GM21619 (cell line): ENCODE measurements around the gene RPL37A.

ENCODE experiments used
- ATAC-seq: cut with Tn5 transposase; IDR thresholded peaks from one replicate; pipeline ENCODE4 v1.9.1; 2021; ENCODE audit not compliant: unreplicated experiment

RPL37A gene

GRCh38 chr2:216486708-216487107, 11.9 kb upstream of the RPL37A start:
- ATAC-seq = no peak

- no peak for ATAC-seq
Observed at GRCh38 chr2:216490061-216490460, 8.6 kb upstream of the RPL37A start.

GRCh38 chr2:216491793-216492596, 6.6 kb upstream of the RPL37A start:
- ATAC-seq = peak; percentile 78

DNA sequence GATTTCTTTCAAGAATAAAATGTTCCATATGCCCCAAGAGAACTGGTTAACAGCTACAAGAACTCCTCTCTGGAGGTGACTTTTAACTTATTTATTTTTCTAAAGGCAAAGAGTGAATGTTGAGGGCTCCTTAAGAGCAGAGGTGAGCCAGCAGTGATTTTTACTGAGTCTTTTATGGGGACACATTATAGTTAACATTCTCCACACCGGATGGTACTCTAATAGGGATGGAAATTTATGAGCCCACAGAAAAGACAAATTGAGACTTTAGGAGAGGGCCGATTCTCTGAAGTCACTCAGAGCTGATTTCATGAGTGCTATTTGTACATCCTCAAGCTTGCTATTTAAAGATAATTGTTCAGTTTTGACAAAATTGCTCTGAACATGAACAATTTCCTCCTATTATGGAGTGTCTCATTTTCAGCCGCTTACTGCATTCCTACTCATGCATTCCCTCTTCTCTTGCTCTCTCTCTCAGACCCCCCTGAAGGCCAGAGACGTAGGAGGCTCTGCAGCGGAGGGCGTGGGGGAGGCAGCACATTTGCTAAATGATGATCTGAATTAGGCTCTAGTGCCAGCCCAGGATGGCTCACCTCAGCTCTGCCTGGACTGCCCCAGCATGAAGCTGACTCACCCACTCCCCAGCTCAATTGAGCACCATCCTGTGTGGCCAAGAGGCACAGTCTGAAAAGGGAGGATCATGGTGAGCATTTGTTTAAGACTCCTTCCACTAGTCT, 5.9 kb upstream of the RPL37A start:
- no peak for ATAC-seq

GRCh38 chr2:216493334-216493685, 5.3 kb upstream of the RPL37A start:
- ATAC-seq = no peak

DNA sequence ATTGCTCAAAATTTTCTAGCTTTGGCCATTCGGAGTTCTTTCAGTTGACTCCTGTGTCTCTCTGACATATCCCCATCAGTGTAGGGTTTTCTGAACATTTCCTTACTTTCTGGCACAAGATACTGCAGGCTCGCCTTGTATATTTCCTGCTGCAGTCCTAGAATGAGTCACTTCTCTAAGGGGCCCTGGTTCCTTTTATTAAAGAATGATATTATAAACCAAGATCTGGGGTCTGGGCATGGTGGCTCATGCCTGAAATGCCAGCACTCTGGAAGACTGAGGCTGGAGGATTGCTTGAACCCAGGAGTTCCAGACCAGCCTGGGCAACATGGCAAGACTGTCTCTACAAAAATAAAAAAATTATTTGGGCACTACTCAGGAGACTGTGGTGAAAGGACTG, 3.0 kb upstream of the RPL37A start:
- no peak for ATAC-seq

DNA sequence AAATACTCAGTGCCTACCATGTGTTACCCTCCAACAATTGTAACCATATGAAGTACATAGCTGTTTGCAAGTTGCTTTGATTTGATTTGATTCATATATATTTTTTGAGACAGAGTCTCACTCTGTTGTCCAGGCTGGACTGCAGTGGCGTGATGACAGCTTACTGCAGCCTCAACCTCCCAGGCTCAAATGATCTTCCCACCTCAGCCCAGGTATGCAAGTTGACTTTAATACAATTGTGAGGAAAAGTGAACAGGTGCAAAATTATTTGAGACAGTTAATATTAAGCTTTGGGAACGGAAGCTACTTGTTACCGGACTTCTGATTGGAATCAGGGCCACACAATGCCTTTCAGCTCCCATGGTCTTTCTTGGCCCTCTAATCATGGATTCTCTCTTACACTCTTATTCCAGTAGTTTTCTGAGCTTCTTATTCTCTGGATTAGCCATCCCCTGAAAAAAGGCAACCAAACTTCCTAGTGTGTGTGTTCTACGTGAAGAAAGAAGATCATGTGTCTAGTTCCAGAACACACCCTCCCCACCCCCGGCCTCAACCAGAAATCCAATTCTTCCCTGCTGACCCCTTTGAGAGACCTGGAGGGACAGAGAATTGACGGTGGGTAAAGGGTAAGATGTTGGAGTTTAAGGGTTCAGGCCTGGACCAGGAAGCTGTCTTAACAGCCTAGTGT, 1.1 kb upstream of the RPL37A start:
- no peak for ATAC-seq

GRCh38 chr2:216498070-216498378, 620 bp upstream of the RPL37A start:
- ATAC-seq = no peak

DNA sequence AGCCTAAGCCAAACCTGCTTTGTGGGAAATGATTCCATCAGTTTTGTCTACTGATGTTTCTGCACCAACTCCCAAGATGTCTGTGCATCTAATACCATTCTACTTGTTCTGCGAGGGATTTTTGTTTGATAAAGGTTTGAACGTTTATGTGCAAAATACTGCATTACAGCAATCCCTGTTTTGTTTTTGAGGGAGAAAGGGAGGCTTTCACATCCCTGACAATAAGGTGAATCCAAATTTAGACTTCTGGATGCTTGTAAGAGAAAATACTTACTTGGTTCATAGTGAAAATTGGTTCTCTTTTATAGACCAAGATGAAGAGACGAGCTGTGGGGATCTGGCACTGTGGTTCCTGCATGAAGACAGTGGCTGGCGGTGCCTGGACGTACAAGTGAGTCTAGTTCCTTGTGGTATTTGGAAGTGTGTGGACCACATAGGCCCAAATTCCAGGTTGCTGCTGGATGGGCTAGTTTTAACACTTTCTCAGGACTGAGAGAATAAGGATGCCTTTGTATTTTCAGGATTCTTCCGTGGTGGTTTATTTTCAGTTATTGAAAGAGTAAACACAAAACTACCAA, 1.1 kb downstream of the RPL37A start:
- ATAC-seq = no peak

- no peak for ATAC-seq
Observed at GRCh38 chr2:216500572-216500971, 1.9 kb downstream of the RPL37A start.

GRCh38 chr2:216501854-216502253, 3.2 kb downstream of the RPL37A start:
- no peak for ATAC-seq

- ATAC-seq = no peak
Observed at GRCh38 chr2:216502381-216503158, 3.9 kb downstream of the RPL37A start.

DNA sequence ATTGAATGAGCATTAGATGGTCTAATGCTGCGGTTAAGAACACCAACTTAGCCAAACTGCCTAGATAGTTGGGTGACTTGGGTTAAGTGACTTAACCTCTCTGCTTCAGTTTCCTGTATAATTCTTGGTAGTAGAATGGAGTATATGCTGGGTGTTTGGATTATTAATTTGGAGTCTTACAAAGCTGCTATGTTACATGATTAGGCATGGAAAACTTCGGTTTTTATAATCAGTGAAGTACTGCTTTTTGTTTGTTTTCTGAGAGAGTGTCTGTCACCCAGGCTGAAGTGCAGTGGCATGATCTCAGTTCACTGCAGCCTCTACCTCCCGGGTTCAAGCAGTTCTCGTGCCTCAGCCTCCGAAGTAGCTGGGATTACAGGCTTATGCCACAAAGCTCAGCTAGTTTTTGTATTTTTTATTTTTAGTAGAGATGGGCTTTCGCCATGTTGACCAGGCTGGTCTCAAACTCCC, 4.5 kb downstream of the RPL37A start:
- no peak for ATAC-seq

DNA sequence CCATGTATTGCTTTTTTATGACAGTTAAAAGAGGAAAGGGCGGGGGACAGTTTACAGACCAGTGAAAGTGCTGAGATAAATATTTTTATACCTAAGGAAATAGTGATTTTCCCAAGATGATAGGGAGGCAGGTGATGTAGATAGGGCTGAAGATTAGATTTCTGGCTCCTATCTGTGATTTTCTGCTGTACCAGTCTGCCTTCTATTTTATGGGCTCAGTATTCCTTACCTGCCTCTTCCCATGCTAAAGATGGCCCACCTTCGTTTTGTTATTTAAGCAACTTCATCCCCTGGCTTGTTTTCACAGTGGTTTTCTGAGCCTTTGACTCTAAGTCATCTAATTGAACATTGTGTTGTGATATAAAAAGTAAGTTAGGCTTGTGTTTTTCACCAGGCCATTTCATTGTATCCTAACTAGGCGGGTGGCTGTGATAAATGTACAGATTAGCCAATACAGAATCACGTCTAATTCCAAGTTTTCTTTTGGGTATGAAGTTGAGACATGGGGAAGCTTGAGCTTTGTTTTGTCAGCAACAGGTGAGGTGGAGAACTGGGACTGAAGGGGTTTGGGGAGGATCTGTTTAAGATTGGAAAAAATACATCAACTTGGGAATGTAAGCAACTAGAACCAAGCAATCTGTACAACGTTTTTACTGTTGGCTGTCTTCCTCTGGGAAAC, 5.2 kb downstream of the RPL37A start:
- no peak for ATAC-seq

DNA sequence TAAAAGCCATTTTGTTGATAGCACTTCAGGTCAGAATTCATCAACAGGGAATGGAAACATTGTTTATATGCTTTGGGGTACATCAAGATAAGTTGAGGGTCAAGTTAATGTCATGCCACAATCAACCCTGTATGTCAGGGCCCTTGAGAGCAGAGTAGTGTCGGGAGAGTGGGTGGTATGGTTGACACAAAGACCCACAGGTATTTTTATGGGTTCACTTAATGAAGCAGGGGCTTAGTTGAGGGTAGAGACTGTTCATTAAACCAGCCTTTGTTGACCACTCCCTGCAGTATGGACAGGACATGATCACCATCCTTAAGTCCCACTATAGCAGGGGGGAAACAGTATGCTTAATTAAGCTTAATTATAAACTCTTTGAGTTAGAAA, 5.7 kb downstream of the RPL37A start:
- no peak for ATAC-seq

DNA sequence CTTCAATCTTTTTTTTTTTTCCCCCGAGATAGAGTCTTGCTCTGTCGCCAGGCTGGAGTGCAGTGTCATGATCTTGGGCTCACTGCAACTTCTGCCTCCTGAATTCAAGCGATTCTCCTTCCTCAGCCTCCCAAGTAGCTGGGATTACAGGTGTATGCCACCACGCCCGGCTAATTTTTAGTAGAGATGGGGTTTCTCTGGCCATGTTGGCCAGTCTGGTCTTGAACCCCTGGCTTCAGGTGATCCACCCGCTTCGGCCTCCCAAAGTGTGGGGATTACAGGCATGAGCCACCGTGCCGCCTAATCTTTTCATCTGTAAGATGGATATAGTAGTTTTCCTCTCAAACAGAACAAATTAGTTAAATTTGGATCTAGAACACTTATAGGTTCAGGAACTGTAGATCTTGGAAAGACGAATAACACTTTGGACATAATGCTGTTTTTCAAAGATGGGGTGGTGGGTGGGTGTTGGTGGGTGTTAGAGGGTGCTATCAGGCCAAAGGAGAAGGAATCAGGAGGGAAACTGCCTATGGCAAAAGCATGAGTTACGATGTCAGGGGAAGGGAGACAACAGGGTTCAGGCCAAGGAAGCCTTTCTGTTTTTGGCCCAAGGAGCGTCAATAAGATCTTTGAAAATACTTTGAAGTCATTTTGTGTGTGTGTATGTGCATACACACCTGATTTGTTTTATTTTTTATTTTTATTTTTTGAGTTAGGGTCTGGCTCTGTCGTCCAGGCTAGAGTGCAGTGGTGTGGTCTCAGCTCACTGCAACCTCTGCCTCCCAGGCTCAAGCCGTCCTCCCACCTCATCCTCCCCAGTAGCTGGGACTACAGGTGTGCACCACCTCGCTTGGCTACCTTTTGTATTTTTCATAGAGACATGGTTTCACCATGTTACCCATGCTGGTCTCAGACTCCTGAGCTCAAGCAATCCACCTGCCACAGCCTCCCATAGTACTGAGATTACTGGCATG, 6.8 kb downstream of the RPL37A start:
- ATAC-seq = no peak

- ATAC-seq = no peak
Observed at GRCh38 chr2:216507220-216508160, 8.8 kb downstream of the RPL37A start.

DNA sequence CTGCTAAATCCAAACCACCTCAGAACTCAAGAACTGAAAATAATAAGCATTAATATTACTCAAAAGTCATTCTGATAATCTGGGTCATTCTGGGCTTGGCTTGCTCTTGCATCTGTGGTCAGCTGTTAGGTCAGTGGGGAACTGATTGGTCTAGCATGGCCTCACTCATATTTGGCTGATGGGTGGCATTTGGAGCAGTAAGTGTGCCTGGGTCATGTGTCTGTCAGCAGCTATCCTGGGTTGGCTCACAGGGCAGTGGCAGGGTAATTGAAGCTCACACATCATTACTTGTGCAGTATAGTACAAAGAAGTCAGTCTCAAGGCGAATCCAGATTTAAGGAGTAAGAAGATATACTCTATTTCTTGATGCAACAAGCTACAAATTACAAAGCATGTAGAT, 9.6 kb downstream of the RPL37A start:
- ATAC-seq = no peak
